Activated naive CD4-positive, alpha-beta T cell treated with anti-CD3 and anti-CD28 coated beads for 36 hours (primary cell): ENCODE data around the gene LARGE2. TPM values are rescaled to one million over a fixed set of nuclear protein-coding genes. Genes with fewer than 3 reads are reported as not detected.

Experiments used
- CTCF ChIA-PET: fragments of 350-600 bp; sonication (Branson Sonifier 250); formaldehyde crosslinking; loops from one replicate; lab custom pipeline; 2021; ENCODE audit warnings: antibody characterized with exemption; lab: Charles Lee
- DNase-seq: peaks from one replicate; pipeline ENCODE4 v3.0.0-alpha.2; 2020
- H3K27ac Mint-ChIP-seq: one replicate; pipeline ENCODE4 v1.8.0; 2021; ENCODE audit warnings: mild to moderate bottlenecking, mixed read lengths
- H3K27me3 Mint-ChIP-seq: one replicate; pipeline ENCODE4 v1.8.0; 2021; ENCODE audit warnings: low read depth, mixed read lengths
- H3K36me3 Mint-ChIP-seq: one replicate; pipeline ENCODE4 v1.8.0; 2021; ENCODE audit warnings: low read depth, mixed read lengths
- H3K4me1 Mint-ChIP-seq: one replicate; pipeline ENCODE4 v1.8.0; 2021; ENCODE audit warnings: low read depth, mixed read lengths
- H3K4me3 Mint-ChIP-seq: one replicate; pipeline ENCODE4 v1.8.0; 2021; ENCODE audit warnings: mild to moderate bottlenecking, moderate library complexity, mixed read lengths
- H3K9me3 Mint-ChIP-seq: one replicate; pipeline ENCODE4 v1.8.0; 2021; ENCODE audit warnings: mixed read lengths
- intact Hi-C: fragments of 100-400 bp; cut with micrococcal nuclease; formaldehyde crosslinking; loops from one replicate; pipeline ENCODE4 v1.15.1; 2023
- total RNA-seq, 2 experiments: library from RNA; stranded (reverse); gene quantifications; one replicate each; pipeline ENCODE4 v1.2.3, GENCODE V29; 2021

LARGE2 gene
- total RNA-seq, 2 experiments from 2014 or later = 0.48 to 0.52 TPM

DNA sequence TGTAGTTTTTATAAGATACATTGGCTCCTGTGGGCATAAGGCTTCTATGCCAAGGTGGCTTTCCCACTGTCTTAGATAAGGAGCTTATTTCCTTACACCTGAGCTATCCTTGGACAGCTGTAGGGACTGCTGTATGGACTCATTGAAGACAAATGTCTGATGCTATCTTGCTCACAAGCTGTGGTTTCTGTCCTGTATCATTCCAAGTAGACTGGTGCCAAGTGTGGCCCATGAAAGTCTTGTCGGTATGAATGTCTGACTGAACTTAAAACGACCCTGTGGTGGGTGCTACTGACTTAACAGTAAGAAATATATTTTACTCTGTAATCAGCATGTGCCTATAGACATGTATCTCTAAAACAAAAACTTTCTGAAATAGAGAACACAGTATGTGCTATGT is 45.0 kb downstream of the LARGE2 start:
- CTCF ChIA-PET = interaction anchor here (0.6 to 8.1 kb wide), 4 partner anchors 25 to 342 kb away, joined by 3 to 109 read pairs (median 30); no protein-coding TSS in a partner anchor
- Mint-ChIP-seq H3K4me1 (no peaks in the 10 kb centered on the region), H3K9me3 (no peaks in the 10 kb centered on the region), H3K27me3 (no peaks in the 10 kb centered on the region), H3K27ac (no peak overlapping the region), H3K4me3 (no peak overlapping the region), H3K36me3 (peaks cover 2% of the 10 kb centered on the region)
- no peak for DNase-seq
- intact Hi-C loops = no loop called here

DNA sequence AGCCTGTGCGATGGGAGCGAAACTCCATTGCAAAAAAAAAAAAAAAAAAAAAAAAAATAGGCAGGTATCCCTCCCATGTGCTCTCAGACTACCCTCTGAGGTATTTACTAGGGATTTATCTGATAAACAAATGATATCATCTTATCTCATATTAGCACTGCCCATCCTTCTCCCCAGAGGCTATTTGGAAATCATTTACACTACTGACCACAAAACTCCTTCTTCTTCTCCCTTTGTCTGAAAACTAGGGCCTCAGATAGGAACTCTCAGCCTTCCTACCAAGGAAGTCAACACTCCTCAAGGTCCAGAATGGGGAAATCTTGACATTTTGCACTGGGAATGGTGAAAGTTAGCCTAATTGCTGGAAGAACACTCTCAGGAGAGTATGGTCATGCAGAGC is 46.4 kb downstream of the LARGE2 start:
- H3K4me1 Mint-ChIP-seq = no peaks in the 10 kb centered on the region
- CTCF ChIA-PET = interaction anchor here (8.1 kb wide), 1 partner anchor 38 kb away, joined by 109 read pairs; no protein-coding TSS in a partner anchor
- H3K36me3 Mint-ChIP-seq = peaks cover 2% of the 10 kb centered on the region
- no peak overlapping the region for H3K4me3 Mint-ChIP-seq
- H3K9me3 Mint-ChIP-seq = no peaks in the 10 kb centered on the region
- H3K27me3 Mint-ChIP-seq = no peaks in the 10 kb centered on the region
- no peak for DNase-seq
- no peak overlapping the region for H3K27ac Mint-ChIP-seq
- intact Hi-C loops = no loop called here

- Mint-ChIP-seq H3K9me3 (no peaks in the 10 kb centered on the region), H3K27ac (no peak overlapping the region), H3K36me3 (peaks cover 2% of the 10 kb centered on the region), H3K4me1 (no peaks in the 10 kb centered on the region), H3K4me3 (no peak overlapping the region), H3K27me3 (no peaks in the 10 kb centered on the region)
- DNase-seq = no peak
- intact Hi-C loops = no loop called here
- CTCF ChIA-PET = interaction anchor here (1.0 to 1.6 kb wide), 2 partner anchors 8 to 33 kb away, joined by 3 to 6 read pairs; no protein-coding TSS in a partner anchor
Observed at GRCh38 chr11:45973601-45974000, 51.1 kb downstream of the LARGE2 start.

- no peak for DNase-seq
- Mint-ChIP-seq H3K4me1 (no peaks in the 10 kb centered on the region), H3K27ac (no peak overlapping the region), H3K27me3 (no peaks in the 10 kb centered on the region), H3K36me3 (peaks cover 4% of the 10 kb centered on the region), H3K9me3 (no peaks in the 10 kb centered on the region), H3K4me3 (no peak overlapping the region)
- CTCF ChIA-PET = interaction anchor here (1.6 kb wide), 1 partner anchor 9 kb away, joined by 6 read pairs; no protein-coding TSS in a partner anchor
- intact Hi-C loops = no loop called here
Observed at GRCh38 chr11:45974806-45975205, 52.4 kb downstream of the LARGE2 start.

Other genes starting within 250 kb of the LARGE2 start
- 1 to 10 TPM; 5.6 to 6.5 TPM for gene SLC35C1, start 117.5 kb upstream of the LARGE2 start, total RNA-seq
- 10 to 100 TPM; 13.9 to 16.2 TPM for gene CRY2, start 75.2 kb upstream of the LARGE2 start, total RNA-seq
- gene MAPK8IP1, start 37.0 kb upstream of the LARGE2 start, total RNA-seq = under 1 TPM; 0.22 to 0.57 TPM
- under 1 TPM; 0.32 to 0.76 TPM for gene FREY1, start 15.4 kb upstream of the LARGE2 start, total RNA-seq
- 10 to 100 TPM; 28.6 to 32.5 TPM for gene PEX16, start 4.8 kb upstream of the LARGE2 start, total RNA-seq
- 10 to 100 TPM; 40.4 to 42.6 TPM for gene PHF21A, start 198.8 kb downstream of the LARGE2 start, total RNA-seq